GM12872 (cell line): ENCODE data around the gene ACSS2.

Source experiments
- CTCF ChIP-seq: IDR thresholded peaks from 3 replicates; pipeline ENCODE4 v1.5.1; 2011; ENCODE audit warnings: low read depth, mild to moderate bottlenecking, low read length, moderate library complexity; ENCODE audit not compliant: insufficient read depth

The ACSS2 gene

GRCh38 chr20:34968042-34968775, 91.8 kb downstream of the ACSS2 start:
- no peak for TF ChIP-seq CTCF

- TF ChIP-seq CTCF = no peak
These were observed 93.9 kb downstream of the ACSS2 start for GRCh38 chr20:34970193-34970840.

DNA sequence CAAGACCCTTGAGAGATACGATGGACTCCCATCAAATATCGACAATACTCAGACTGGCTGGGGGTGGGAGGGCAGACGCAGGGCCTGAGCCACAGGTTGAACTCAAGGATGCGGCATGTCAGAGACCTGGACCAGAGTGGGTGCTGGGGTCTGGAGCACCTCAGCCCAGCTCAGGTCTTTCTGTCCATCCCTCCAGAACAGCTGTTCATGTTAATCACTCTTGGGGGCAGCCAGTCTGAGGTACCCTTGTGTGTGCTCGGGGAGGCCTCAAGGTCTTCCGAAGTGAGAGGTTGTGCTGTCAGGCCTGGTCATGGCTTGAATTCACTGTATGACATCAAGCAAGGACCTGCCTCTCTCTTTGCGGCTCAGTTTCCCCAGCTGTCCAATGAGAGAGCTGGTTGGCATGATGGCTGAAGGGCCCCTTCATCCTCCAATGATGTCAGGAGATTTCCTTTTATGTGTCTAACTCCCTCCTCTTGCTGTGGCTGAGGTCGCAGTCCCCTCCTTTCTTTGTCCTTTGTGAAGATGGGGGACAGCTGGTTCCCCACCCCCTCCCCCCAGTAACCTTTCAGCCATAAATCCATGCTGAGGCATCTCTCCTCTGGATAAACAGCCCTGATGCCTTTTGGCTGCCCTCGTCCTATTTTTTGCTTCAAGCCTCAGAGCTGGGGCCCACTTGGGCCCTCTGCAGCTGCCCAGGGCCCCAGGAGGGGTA, 94.6 kb downstream of the ACSS2 start:
- no peak for TF ChIP-seq CTCF

DNA sequence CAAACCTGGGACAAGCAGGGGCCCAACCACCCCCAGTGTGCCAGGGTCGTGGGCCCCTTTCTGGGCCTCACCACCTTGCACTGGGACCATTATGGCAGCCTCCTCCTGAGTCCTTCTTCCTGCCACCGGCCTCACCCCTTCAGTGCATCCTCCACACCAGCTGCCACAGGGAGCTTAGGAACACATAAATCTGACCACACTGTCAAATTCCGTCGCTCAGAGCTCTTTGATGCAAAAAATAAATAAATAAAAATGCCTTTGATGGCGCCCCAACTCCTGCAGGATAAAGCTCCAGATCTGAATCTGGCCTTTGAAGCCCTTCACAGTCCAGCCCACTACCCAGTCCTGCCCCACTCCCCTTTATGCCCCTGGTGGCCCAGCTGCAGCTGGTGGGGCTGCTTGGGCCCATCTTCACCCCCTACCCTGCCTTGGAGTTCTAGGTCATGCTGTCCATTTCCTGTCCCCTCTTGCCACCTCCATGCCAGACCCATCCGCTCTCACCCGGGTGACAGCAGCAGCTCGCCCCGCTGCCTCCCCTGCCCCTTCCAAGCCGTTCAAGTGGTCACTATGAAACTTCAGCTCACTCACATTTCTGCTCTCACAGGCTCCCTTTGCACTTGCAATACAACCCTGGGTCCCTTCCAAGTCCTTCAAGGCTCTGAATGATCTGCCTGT, 95.3 kb downstream of the ACSS2 start:
- TF ChIP-seq CTCF = no peak

DNA sequence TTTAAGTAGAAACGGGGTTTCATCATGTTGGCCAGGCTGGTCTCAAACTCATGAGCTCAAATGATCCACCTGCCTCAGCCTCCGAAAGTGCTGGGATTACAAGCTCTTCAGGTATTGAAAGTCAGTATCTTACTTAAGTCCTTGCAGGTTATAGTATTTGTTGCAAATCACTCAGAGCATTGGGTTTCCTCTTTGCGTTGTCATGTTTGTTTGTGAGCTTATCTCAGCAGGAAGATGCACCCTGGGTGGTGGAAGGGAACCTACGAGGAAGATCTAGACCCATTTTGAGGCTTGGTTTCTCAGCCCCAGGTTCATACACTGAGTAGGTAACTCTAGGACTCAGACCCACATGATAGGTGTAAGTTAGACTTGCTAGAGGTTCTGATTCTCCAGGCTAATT, 97.8 kb downstream of the ACSS2 start:
- no peak for TF ChIP-seq CTCF

DNA sequence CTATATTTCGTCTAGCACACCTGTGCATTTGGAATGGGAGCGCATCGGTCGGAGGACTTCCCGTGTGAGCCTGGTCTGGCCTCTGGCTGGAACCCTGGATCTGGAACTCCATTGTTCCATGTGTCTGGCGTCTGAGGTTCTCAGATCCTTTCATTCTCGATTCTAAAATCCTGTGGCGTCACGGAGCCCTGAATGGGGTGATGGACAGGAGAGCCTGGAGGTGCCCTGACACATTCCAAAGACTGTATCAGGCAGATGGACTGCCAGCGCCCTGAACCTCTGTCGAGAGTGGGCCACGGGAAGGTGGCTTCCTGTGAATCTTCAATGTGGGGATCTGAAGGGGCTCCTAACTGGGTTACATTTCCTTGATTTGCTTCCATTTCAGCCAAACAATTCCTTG, 99.9 kb downstream of the ACSS2 start:
- no peak for TF ChIP-seq CTCF
